HCT116 (cell line): ENCODE measurements around the gene FNDC11. TPM values are rescaled to one million over a fixed set of nuclear protein-coding genes. Genes with fewer than 3 reads are reported as not detected.

Source experiments
- ATAC-seq: fragments of 200-7000 bp; cut with Tn5 transposase; 2 replicates; pipeline ENCODE4 v1.9.1; 2020; ENCODE audit warnings: mild to moderate bottlenecking, moderate library complexity
- BruUV-seq: library from RNA; stranded (reverse); fragments of 400-500 nt; replicated peaks from 2 replicates; lab custom pipeline; 2021; lab: Mats Ljungman, UMichigan
- CTCF ChIA-PET: fragments of 300-600 bp; sonication (Branson Sonifier 250); formaldehyde crosslinking; loops from one replicate; lab custom pipeline; 2021; ENCODE audit warnings: antibody characterized with exemption; lab: Charles Lee
- POLR2A ChIA-PET: fragments of 300-600, 350-600 bp; sonication (Branson Sonifier 250); formaldehyde crosslinking; loops from one replicate; lab custom pipeline; 2021; ENCODE audit warnings: antibody characterized with exemption; lab: Charles Lee
- RAD21 ChIA-PET, 2 experiments: fragments of 300-600 bp; sonication (Branson Sonifier 250); formaldehyde crosslinking; loops; one replicate each; lab custom pipeline; 2023; ENCODE audit warnings: low total read pairs in 2 of 2; ENCODE audit not compliant: uncharacterized antibody in 2 of 2, unreplicated experiment in 2 of 2, low non-redundant PET in 1 of 2; lab: Charles Lee
- DNase-seq: peaks from one replicate; pipeline ENCODE4 v3.0.0-alpha.2; 2010; ENCODE audit warnings: low read depth, low spot score
- H2AFZ ChIP-seq: fragments of 200-600 bp; shearing (Covaris generic), sonication (generic); 2 replicates; pipeline ENCODE4 v1.6.1; 2017; ENCODE audit warnings: low read depth, mixed run types, mixed read lengths, antibody characterized with exemption, low read length; ENCODE audit not compliant: poor library complexity, severe bottlenecking
- H3K27ac ChIP-seq: 2 replicates; pipeline ENCODE4 v1.5.1; 2012; ENCODE audit warnings: low read depth, low read length
- H3K27me3 ChIP-seq: fragments of 200-600 bp; sonication (generic); 2 replicates; pipeline ENCODE4 v1.6.1; 2016; ENCODE audit warnings: mixed run types, low read length, mixed read lengths; ENCODE audit not compliant: insufficient read depth
- H3K36me3 ChIP-seq, 2 experiments: fragments of 200-500 bp in 1 of 2; fragments of 200-600 bp in 1 of 2; sonication (Bioruptor generic) in 1 of 2; sonication (generic) in 1 of 2; 2 replicates each; pipeline versions ENCODE4 v1.5.1 to v1.6.1; 2014 to 2016; ENCODE audit warnings: low read length in 2 of 2, inconsistent platforms in 1 of 2, mixed read lengths in 1 of 2, mixed run types in 1 of 2; ENCODE audit not compliant: insufficient read depth in 2 of 2, control insufficient read depth in 1 of 2
- H3K4me1 ChIP-seq, 2 experiments: fragments of 200-600 bp in 1 of 2; sonication (generic) in 1 of 2; 2 replicates each; pipeline versions ENCODE4 v1.5.1 to v1.6.1; 2012 to 2017; ENCODE audit warnings: low read length in 2 of 2, inconsistent platforms in 1 of 2, mild to moderate bottlenecking in 1 of 2, mixed read lengths in 1 of 2, mixed run types in 1 of 2, moderate library complexity in 1 of 2; ENCODE audit not compliant: insufficient read depth in 2 of 2, control insufficient read depth in 1 of 2
- H3K4me2 ChIP-seq: fragments of 200-600 bp; sonication (generic); 2 replicates; pipeline ENCODE4 v1.6.1; 2017; ENCODE audit warnings: mixed run types, low read length, mixed read lengths
- H3K4me3 ChIP-seq, 2 experiments: fragments of 200-600 bp in 1 of 2; sonication (generic) in 1 of 2; replicated peaks in 1 of 2; 2 replicates each; pipeline ENCODE4 v1.5.1; 2011 to 2016; ENCODE audit warnings: low read length in 2 of 2, control low read depth in 1 of 2, low read depth in 1 of 2, mild to moderate bottlenecking in 1 of 2, mixed read lengths in 1 of 2, mixed run types in 1 of 2
- H3K79me2 ChIP-seq: fragments of 200-600 bp; sonication (generic); 2 replicates; pipeline ENCODE4 v1.6.1; 2017; ENCODE audit warnings: mild to moderate bottlenecking, mixed run types, low read length, moderate library complexity, mixed read lengths; ENCODE audit not compliant: insufficient read depth
- H3K9ac ChIP-seq: fragments of 200-600 bp; sonication (generic); 2 replicates; pipeline ENCODE4 v1.6.1; 2016; ENCODE audit warnings: low read length, mixed read lengths
- H3K9me2 ChIP-seq: fragments of 200-600 bp; sonication (generic), shearing (Covaris generic); 2 replicates; pipeline ENCODE4 v1.6.1; 2017; ENCODE audit warnings: mixed run types, mild to moderate bottlenecking, moderate library complexity; ENCODE audit not compliant: insufficient read depth
- H3K9me3 ChIP-seq, 2 experiments: fragments of 200-500 bp in 1 of 2; fragments of 200-600 bp in 1 of 2; sonication (Bioruptor generic) in 1 of 2; sonication (generic) in 1 of 2; 2 replicates each; pipeline ENCODE4 v1.6.1; 2014 to 2017; ENCODE audit warnings: low read length in 2 of 2, mixed read lengths in 2 of 2, inconsistent platforms in 1 of 2, low read depth in 1 of 2, mild to moderate bottlenecking in 1 of 2, mixed run types in 1 of 2, moderate library complexity in 1 of 2; ENCODE audit not compliant: control insufficient read depth in 1 of 2, insufficient read depth in 1 of 2
- H4K20me1 ChIP-seq: fragments of 200-600 bp; sonication (generic), shearing (Covaris generic); 2 replicates; pipeline ENCODE4 v1.6.1; 2017; ENCODE audit warnings: mixed run types, mild to moderate bottlenecking, moderate library complexity; ENCODE audit not compliant: insufficient read depth
- ATF3 ChIP-seq: IDR thresholded peaks from 2 replicates; pipeline ENCODE4 v1.6.1; 2012
- CBX3 ChIP-seq: IDR thresholded peaks from 2 replicates; pipeline ENCODE4 v1.6.1; 2012; ENCODE audit warnings: low read depth
- CEBPB ChIP-seq: IDR thresholded peaks from 2 replicates; pipeline ENCODE4 v1.6.1; 2012; ENCODE audit warnings: low read depth
- EGR1 ChIP-seq: IDR thresholded peaks from 2 replicates; pipeline ENCODE4 v1.6.1; 2012; ENCODE audit warnings: low read depth
- EZH2 ChIP-seq: fragments of 200-600 bp; sonication (generic); IDR thresholded peaks from 2 replicates; pipeline ENCODE4 v1.6.1; 2017; ENCODE audit warnings: antibody characterized with exemption, mixed run types
- EZH2phosphoT487 ChIP-seq: fragments of 200-600 bp; IDR thresholded peaks from 2 replicates; pipeline ENCODE4 v1.6.1; 2018; ENCODE audit warnings: antibody characterized with exemption, borderline replicate concordance
- FOSL1 ChIP-seq: IDR thresholded peaks from 2 replicates; pipeline ENCODE4 v1.6.1; 2012; ENCODE audit warnings: low read depth
- MAX ChIP-seq: IDR thresholded peaks from 2 replicates; pipeline ENCODE4 v1.6.1; 2012
- POLR2A ChIP-seq: IDR thresholded peaks from 2 replicates; pipeline ENCODE4 v1.7.0; 2011; ENCODE audit warnings: borderline replicate concordance; ENCODE audit not compliant: insufficient read depth, insufficient read length; ENCODE audit errors: extremely low read depth
- RAD21 ChIP-seq: IDR thresholded peaks from 2 replicates; pipeline ENCODE4 v1.6.1; 2012; ENCODE audit warnings: low read depth, mild to moderate bottlenecking
- REST ChIP-seq: IDR thresholded peaks from 2 replicates; pipeline ENCODE4 v1.6.1; 2012; ENCODE audit warnings: low read depth
- ZFX ChIP-seq: fragments of 450-650 bp; IDR thresholded peaks from 2 replicates; pipeline ENCODE4 v1.6.1; 2017
- intact Hi-C: fragments of 100-400 bp; cut with micrococcal nuclease; formaldehyde crosslinking; loops from 2 replicates; pipeline ENCODE4 v1.10.0; 2022
- total RNA-seq: library from RNA; stranded (reverse); gene quantifications from one replicate; pipeline ENCODE4 v1.2.1, GENCODE V29; 2021; ENCODE audit not compliant: unreplicated experiment
- TF ChIP-seq, protein P1 (sequence below): IDR thresholded peaks from 2 replicates; pipeline ENCODE4 v1.6.1; 2011; ENCODE audit warnings: mild to moderate bottlenecking, low read length, moderate library complexity; ENCODE audit not compliant: insufficient replicate concordance; ENCODE audit errors: extremely low read depth

The FNDC11 gene
- total RNA-seq, 1 experiment from 2014 or later, result 5.5 TPM

DNA sequence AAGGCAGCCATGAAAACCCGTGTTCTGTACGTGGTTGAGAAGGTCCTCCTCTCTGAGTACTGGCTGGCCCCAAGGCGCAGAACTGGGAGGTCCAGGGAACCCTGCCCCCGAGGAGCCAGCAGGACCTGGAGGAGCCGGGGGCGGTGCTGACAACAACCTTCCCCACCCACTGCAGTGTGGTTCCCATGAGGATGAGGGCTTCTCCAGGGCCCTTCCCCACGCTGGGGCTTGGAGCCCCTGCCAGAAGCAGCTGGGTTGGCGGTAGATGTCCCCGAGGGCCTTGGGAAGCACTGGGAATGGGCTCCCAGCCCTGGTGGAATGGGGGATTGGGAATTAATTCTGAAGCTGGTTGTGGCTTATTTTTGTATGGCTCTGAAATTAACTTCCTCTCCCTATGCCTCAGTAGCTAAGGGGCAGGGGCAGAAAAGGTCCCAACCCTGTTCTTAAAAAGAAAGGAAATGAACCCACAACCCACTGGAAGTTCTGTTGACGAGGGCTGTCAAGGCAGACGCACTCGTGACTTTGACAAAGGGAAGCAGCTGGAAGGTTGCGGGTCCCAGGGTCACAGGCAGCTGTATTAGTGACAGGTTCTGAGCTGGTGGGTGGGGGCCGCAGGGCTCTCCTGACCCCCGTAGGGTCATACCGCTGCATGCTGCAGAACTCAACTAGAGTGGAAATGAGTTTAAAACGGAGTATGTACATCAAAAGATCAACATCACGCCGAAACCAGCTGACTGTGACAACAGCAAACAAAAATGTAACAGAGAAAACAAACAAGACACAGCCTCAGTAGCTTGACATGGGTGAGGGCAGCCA, 34.0 kb downstream of the FNDC11 start:
- CTCF ChIA-PET, result no interaction called here
- H3K9me2 ChIP-seq, result no peaks in the 10 kb centered on the region
- H3K36me3 ChIP-seq, result no peaks in the 10 kb centered on the region
- TF ChIP-seq CEBPB (no peak), ATF3 (no peak), MAX (no peak)
- BruUV-seq, result no TSS peak
- H3K9ac ChIP-seq, result no peak overlapping the region
- H3K4me3 ChIP-seq, result no peak overlapping the region
- no peaks in the 10 kb centered on the region for H3K79me2 ChIP-seq
- H2AFZ ChIP-seq, result no peak overlapping the region
- ATAC-seq, result no peak
- POLR2A ChIA-PET, result no interaction called here
- H3K27me3 ChIP-seq, result no peaks in the 10 kb centered on the region
- H3K4me2 ChIP-seq, result no peak overlapping the region
- no peak for DNase-seq
- no peaks in the 10 kb centered on the region for H3K4me1 ChIP-seq
- no peaks in the 10 kb centered on the region for H3K9me3 ChIP-seq
- H3K27ac ChIP-seq, result no peak overlapping the region
- intact Hi-C loops, result no loop called here
- H4K20me1 ChIP-seq, result no peaks in the 10 kb centered on the region
- RAD21 ChIA-PET, result no interaction called here

GRCh38 chr20:63588641-63589041, 34.7 kb downstream of the FNDC11 start:
- ATAC-seq (no peak), DNase-seq (no peak)
- no peak overlapping the region for H2AFZ ChIP-seq
- CTCF ChIA-PET, result no interaction called here
- H3K4me3 ChIP-seq, result no peak overlapping the region
- H4K20me1 ChIP-seq, result no peaks in the 10 kb centered on the region
- POLR2A ChIA-PET, result no interaction called here
- intact Hi-C loops, result no loop called here
- RAD21 ChIA-PET, result no interaction called here
- no peaks in the 10 kb centered on the region for H3K79me2 ChIP-seq
- no TSS peak for BruUV-seq
- no peaks in the 10 kb centered on the region for H3K4me1 ChIP-seq
- H3K9ac ChIP-seq, result no peak overlapping the region
- no peak overlapping the region for H3K4me2 ChIP-seq
- no peaks in the 10 kb centered on the region for H3K9me3 ChIP-seq
- no peaks in the 10 kb centered on the region for H3K36me3 ChIP-seq
- no peak overlapping the region for H3K27ac ChIP-seq
- H3K9me2 ChIP-seq, result no peaks in the 10 kb centered on the region
- no peaks in the 10 kb centered on the region for H3K27me3 ChIP-seq
- TF ChIP-seq POLR2A, result no peak
- TF ChIP-seq EZH2, result no peak
- no peak for TF ChIP-seq EGR1
- TF ChIP-seq EZH2phosphoT487, result no peak
- no peak for TF ChIP-seq MAX
- no peak for TF ChIP-seq CEBPB
- no peak for TF ChIP-seq FOSL1
- TF ChIP-seq, protein P1, sequence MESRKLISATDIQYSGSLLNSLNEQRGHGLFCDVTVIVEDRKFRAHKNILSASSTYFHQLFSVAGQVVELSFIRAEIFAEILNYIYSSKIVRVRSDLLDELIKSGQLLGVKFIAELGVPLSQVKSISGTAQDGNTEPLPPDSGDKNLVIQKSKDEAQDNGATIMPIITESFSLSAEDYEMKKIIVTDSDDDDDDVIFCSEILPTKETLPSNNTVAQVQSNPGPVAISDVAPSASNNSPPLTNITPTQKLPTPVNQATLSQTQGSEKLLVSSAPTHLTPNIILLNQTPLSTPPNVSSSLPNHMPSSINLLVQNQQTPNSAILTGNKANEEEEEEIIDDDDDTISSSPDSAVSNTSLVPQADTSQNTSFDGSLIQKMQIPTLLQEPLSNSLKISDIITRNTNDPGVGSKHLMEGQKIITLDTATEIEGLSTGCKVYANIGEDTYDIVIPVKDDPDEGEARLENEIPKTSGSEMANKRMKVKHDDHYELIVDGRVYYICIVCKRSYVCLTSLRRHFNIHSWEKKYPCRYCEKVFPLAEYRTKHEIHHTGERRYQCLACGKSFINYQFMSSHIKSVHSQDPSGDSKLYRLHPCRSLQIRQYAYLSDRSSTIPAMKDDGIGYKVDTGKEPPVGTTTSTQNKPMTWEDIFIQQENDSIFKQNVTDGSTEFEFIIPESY, result no peak
- no peak for TF ChIP-seq CBX3
- TF ChIP-seq RAD21, result no peak
- TF ChIP-seq ZFX, result no peak
- TF ChIP-seq REST, result no peak
- no peak for TF ChIP-seq ATF3
